HG02943 (cell line): ENCODE data around the gene CDC42BPA.

Experiments used
- ATAC-seq: cut with Tn5 transposase; IDR thresholded peaks from one replicate; pipeline ENCODE4 v1.9.1; 2021; ENCODE audit warnings: mild to moderate bottlenecking, low read depth, moderate library complexity; ENCODE audit not compliant: unreplicated experiment

Gene CDC42BPA

GRCh38 chr1:226940029-226940805 is 378.1 kb downstream of the CDC42BPA start, which contains the start of gene COQ8A:
Gene COQ8A (plus strand): TSS chr1:226940294. CDS start chr1:226961386, 21,092 bp downstream.
- ATAC-seq, result peak; percentile 96
